ENCODE measurements around the gene LRCH3. TPM values are rescaled to one million over a fixed set of nuclear protein-coding genes. Genes with fewer than 3 reads are reported as not detected.

Gene LRCH3
- total and polyA plus RNA-seq, 2 of the 13 experiments (the other 11 are each of a cell fraction or from before 2014, with no cell fraction given) = 25.5 to 103 TPM

DNA sequence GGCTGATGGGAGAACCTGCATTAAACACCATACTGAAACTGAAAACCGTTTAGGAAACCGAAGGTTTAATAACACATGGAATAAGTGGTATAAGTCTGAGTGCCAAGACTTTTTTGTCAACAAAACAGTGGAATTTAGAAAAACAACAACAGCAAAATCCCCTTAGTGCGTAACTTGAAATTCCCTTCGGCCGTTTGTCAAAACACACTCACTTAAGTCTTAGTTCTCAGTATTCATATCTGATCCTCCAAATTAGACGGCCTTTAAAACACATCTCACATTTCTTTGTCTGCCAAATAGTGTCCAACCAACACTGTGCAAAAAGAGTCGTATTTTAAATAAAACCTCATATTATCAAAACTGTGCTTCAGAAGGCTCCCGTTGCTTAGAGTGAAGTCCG lies 64.5 kb downstream of the LRCH3 start:
- Histone ChIP-seq H3K9ac (ENCODE audit: insufficient read depth, low read depth, low read length) (no peak overlapping the region), H4K20me1 (ENCODE audit: insufficient read depth, low read length) (no peaks in the 10 kb centered on the region), H3K4me3 (replicated peaks in 1 of 3; ENCODE audit: insufficient read depth in 1 of 3, low read depth in 2 of 3, low read length in 3 of 3) (no peak overlapping the region), H3K79me2 (ENCODE audit: insufficient read depth, low read length) (no peaks in the 10 kb centered on the region), H3K4me2 (ENCODE audit: low read depth, low read length) (no peak overlapping the region), H2AFZ (ENCODE audit: low read length) (no peak overlapping the region), H3K27me3 (ENCODE audit: control insufficient read depth in 1 of 2, insufficient read depth in 2 of 2, low read length in 2 of 2) (no peaks in the 10 kb centered on the region), H3K36me3 (replicated peaks in 1 of 2; ENCODE audit: control insufficient read depth in 1 of 2, insufficient read depth in 2 of 2, low read length in 2 of 2) (peaks cover 7 to 65% of the 10 kb centered on the region in 2 experiments), H3K4me1 (ENCODE audit: insufficient read depth, low read length) (no peaks in the 10 kb centered on the region), H3K27ac (ENCODE audit: extremely low read length, insufficient read depth, low read length) (no peak overlapping the region), H3K9me3 (ENCODE audit: low read length) (no peaks in the 10 kb centered on the region)
- BruUV-seq (replicated peaks) = no TSS peak
- TF ChIP-seq NCOR1 (IDR thresholded peaks at IDR 0.05; ENCODE audit: borderline replicate concordance, low read length) (no peak), TCF12 (IDR thresholded peaks at IDR 0.05) (no peak), TCF12 (CRISPR knock-in tag; IDR thresholded peaks at IDR 0.05) (no peak), HOXA9 (CRISPR knock-in tag; IDR thresholded peaks at IDR 0.05; ENCODE audit: borderline replicate concordance) (no peak), ZFP36L2 (CRISPR knock-in tag; IDR thresholded peaks at IDR 0.05) (no peak), HNRNPH1 (optimal IDR thresholded peaks at IDR 0.05; ENCODE audit: low read depth, low read length) (no peak), KLF11 (CRISPR knock-in tag; IDR thresholded peaks at IDR 0.05) (no peak), SALL1 (CRISPR knock-in tag; IDR thresholded peaks at IDR 0.05) (no peak), ZNF775 (CRISPR knock-in tag; IDR thresholded peaks at IDR 0.05; ENCODE audit: borderline replicate concordance) (no peak)
- TF ChIP-seq, protein P1, sequence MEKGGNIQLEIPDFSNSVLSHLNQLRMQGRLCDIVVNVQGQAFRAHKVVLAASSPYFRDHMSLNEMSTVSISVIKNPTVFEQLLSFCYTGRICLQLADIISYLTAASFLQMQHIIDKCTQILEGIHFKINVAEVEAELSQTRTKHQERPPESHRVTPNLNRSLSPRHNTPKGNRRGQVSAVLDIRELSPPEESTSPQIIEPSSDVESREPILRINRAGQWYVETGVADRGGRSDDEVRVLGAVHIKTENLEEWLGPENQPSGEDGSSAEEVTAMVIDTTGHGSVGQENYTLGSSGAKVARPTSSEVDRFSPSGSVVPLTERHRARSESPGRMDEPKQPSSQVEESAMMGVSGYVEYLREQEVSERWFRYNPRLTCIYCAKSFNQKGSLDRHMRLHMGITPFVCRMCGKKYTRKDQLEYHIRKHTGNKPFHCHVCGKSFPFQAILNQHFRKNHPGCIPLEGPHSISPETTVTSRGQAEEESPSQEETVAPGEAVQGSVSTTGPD (CRISPR knock-in tag; IDR thresholded peaks at IDR 0.05) = no peak
- in situ Hi-C loops (cut with HindIII; ENCODE audit: extremely low pct_ligation_motif_present, low pct_unique_long_range_greater_than_20kb) (no loop called here), intact Hi-C loops (cut with micrococcal nuclease; ENCODE audit: unreplicated experiment) (no loop called here)
- FAIRE-seq = no peak
- POLR2A ChIA-PET = no interaction called here
- no peak for ATAC-seq
- CTCF ChIA-PET (ENCODE audit: low intra/inter-chr PET ratio, low total read pairs) = no interaction called here
- no peak for DNase-seq (ENCODE audit: low spot score)
- 95% methylated on average over 9 of the region's 9 CpGs for WGBS (ENCODE audit: low lambda C conversion rate)
